ENCODE results near the gene ADARB1. TPM values are rescaled to one million over a fixed set of nuclear protein-coding genes. Genes with fewer than 3 reads are reported as not detected.

ADARB1 gene
- polyA plus RNA-seq, 1 of the 3 experiments (the other 2 are of a cell fraction), result 7.8 TPM

DNA sequence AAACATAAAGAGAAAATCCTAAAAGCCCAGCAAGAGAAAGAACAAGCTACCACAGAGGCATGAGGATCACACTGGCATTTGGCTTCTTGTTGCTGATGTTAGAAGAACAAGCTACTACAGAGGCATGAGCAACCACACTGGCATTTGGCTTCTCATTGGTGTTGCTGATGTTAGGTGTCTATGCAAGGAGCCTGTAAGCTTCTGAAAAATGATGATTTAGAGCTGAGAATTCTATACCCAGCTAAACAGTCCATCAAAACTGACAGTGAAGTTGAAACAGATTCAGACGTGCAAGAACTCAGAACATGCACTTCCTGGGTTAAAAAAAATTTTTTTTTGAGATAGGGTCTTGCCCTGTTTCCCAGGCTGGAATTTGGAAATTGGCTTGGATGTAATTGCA lies 37.8 kb upstream of the ADARB1 start (continued):
- TF ChIP-seq RAD21 (IDR thresholded peaks at IDR 0.05; ENCODE audit: low read length), result no peak
- TF ChIP-seq PBX3 (IDR thresholded peaks at IDR 0.05), result no peak
- TF ChIP-seq MAX (IDR thresholded peaks at IDR 0.05; ENCODE audit: low read depth), result no peak
- no peak for TF ChIP-seq TCF12 (IDR thresholded peaks at IDR 0.05)
- TF ChIP-seq SIN3A (IDR thresholded peaks at IDR 0.05; ENCODE audit: borderline replicate concordance, low read depth, low read length), result no peak
- no peak for TF ChIP-seq USF2 (IDR thresholded peaks at IDR 0.05; ENCODE audit: borderline replicate concordance, low read depth, low read length)
- no peak for TF ChIP-seq FOSL2 (IDR thresholded peaks at IDR 0.05; ENCODE audit: borderline replicate concordance, low read depth)
- TF ChIP-seq, protein P1, sequence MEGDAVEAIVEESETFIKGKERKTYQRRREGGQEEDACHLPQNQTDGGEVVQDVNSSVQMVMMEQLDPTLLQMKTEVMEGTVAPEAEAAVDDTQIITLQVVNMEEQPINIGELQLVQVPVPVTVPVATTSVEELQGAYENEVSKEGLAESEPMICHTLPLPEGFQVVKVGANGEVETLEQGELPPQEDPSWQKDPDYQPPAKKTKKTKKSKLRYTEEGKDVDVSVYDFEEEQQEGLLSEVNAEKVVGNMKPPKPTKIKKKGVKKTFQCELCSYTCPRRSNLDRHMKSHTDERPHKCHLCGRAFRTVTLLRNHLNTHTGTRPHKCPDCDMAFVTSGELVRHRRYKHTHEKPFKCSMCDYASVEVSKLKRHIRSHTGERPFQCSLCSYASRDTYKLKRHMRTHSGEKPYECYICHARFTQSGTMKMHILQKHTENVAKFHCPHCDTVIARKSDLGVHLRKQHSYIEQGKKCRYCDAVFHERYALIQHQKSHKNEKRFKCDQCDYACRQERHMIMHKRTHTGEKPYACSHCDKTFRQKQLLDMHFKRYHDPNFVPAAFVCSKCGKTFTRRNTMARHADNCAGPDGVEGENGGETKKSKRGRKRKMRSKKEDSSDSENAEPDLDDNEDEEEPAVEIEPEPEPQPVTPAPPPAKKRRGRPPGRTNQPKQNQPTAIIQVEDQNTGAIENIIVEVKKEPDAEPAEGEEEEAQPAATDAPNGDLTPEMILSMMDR (IDR thresholded peaks at IDR 0.05), result no peak
- TF ChIP-seq ZBTB33 (IDR thresholded peaks at IDR 0.05; ENCODE audit: borderline replicate concordance, low read depth), result no peak
- TF ChIP-seq NRF1 (IDR thresholded peaks at IDR 0.05; ENCODE audit: low read depth, low read length), result no peak
- no peak for TF ChIP-seq ELF1 (IDR thresholded peaks at IDR 0.05)

DNA sequence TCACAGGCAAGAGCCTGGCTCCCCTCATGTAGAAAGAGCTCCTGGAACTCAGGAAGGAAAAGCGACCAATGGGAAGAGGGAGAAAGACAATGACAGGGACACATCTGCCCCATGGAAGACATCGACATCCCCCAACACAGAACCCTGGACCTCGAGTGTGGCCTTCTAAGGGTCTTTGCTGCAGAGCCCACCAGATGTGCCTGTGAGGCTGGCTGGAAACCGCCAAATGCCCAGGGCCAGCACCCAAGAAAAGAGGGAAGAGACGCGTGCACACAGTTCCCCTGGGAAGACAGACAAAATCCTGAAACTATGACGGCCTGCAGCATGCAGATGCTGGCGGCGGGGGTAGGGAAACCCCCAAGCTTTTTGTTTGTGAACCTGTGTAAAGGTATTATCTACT lies 36.4 kb upstream of the ADARB1 start:
- CTCF ChIA-PET, result no interaction called here
- Histone ChIP-seq H3K9me3 (no peaks in the 10 kb centered on the region), H2AFZ (ENCODE audit: low read depth) (no peak overlapping the region), H3F3A (replicated peaks; ENCODE audit: insufficient read depth) (no peaks in the 10 kb centered on the region), H3K9me2 (no peaks in the 10 kb centered on the region), H3K4me2 (no peak overlapping the region), H3K4me1 (ENCODE audit: control insufficient read depth in 1 of 2, insufficient read depth in 2 of 2, low read depth in 1 of 2, low read length in 1 of 2) (no peaks in the 10 kb centered on the region), H4K20me1 (ENCODE audit: insufficient read depth) (no peaks in the 10 kb centered on the region), H3K9ac (no peak overlapping the region), H3K4me3 (ENCODE audit: low read depth in 2 of 2, low read length in 1 of 2) (no peak overlapping the region), H3K36me3 (replicated peaks in 1 of 2; ENCODE audit: control insufficient read depth in 1 of 2, insufficient read depth in 2 of 2, low read length in 1 of 2) (no peaks in the 10 kb centered on the region), H3K27me3 (ENCODE audit: insufficient read depth) (no peaks in the 10 kb centered on the region), H3K27ac (ENCODE audit: low read depth in 2 of 2, low read length in 1 of 2) (no peak overlapping the region), H3K79me2 (ENCODE audit: insufficient read depth) (no peaks in the 10 kb centered on the region)
- DNase-seq, result peak; percentile 10
- 75% methylated on average over 9 of the region's 9 CpGs for WGBS (ENCODE audit: low lambda C conversion rate)
- POLR2A ChIA-PET, result no interaction called here
- no peak for TF ChIP-seq TCF12 (IDR thresholded peaks at IDR 0.05)
- no peak for TF ChIP-seq FOXJ3 (CRISPR knock-in tag; IDR thresholded peaks at IDR 0.05)
- TF ChIP-seq MXI1 (IDR thresholded peaks at IDR 0.05; ENCODE audit: low read depth, low read length), result no peak
- TF ChIP-seq SMC3 (IDR thresholded peaks at IDR 0.05; ENCODE audit: low read depth, low read length), result no peak
- TF ChIP-seq USF2 (IDR thresholded peaks at IDR 0.05; ENCODE audit: borderline replicate concordance, low read depth, low read length), result no peak
- no peak for TF ChIP-seq TAF1 (IDR thresholded peaks at IDR 0.05; ENCODE audit: borderline replicate concordance, low read depth, low read length)
- TF ChIP-seq RFX5 (IDR thresholded peaks at IDR 0.05; ENCODE audit: low read length), result no peak
- TF ChIP-seq EP300 (IDR thresholded peaks at IDR 0.05; ENCODE audit: borderline replicate concordance in 1 of 2, low read depth in 1 of 2, low read length in 1 of 2), result no peak
- no peak for TF ChIP-seq JUND (IDR thresholded peaks at IDR 0.05)
- TF ChIP-seq ZBTB33 (IDR thresholded peaks at IDR 0.05; ENCODE audit: borderline replicate concordance, low read depth), result no peak
- TF ChIP-seq FOSL2 (IDR thresholded peaks at IDR 0.05; ENCODE audit: borderline replicate concordance, low read depth), result no peak
